Liver (tissue), 3 donors: ENCODE data around the gene STK40.

Source experiments
- FOXA1 ChIP-seq: IDR thresholded peaks from 2 replicates; pipeline ENCODE4 v1.6.1; 2016; ENCODE audit warnings: antibody characterized with exemption
- GABPA ChIP-seq, 2 donors: IDR thresholded peaks in 1 of 2; conservative IDR thresholded peaks in 1 of 2; 2 replicates each; pipeline ENCODE4 v1.6.1; 2016; ENCODE audit warnings: antibody characterized with exemption in 2 of 2, mild to moderate bottlenecking in 1 of 2, moderate library complexity in 1 of 2
- NR2F2 ChIP-seq: IDR thresholded peaks from 2 replicates; pipeline ENCODE4 v1.6.1; 2016; ENCODE audit warnings: antibody characterized with exemption
- SP1 ChIP-seq: IDR thresholded peaks from 2 replicates; pipeline ENCODE4 v1.6.1; 2018; ENCODE audit warnings: antibody characterized with exemption, mild to moderate bottlenecking
- TF ChIP-seq, protein P1 (sequence below): fragments of 150-350 bp; IDR thresholded peaks from 2 replicates; pipeline ENCODE4 v1.5.1; 2017; ENCODE audit warnings: improper control_type of control experiment, low read depth, low read length; ENCODE audit not compliant: missing input control
- donor health status: healthy.
- donor health status: healthy.

GRCh38 chr1:36383240-36383639, 2.5 kb downstream of the STK40 start:
- TF ChIP-seq, protein P1, sequence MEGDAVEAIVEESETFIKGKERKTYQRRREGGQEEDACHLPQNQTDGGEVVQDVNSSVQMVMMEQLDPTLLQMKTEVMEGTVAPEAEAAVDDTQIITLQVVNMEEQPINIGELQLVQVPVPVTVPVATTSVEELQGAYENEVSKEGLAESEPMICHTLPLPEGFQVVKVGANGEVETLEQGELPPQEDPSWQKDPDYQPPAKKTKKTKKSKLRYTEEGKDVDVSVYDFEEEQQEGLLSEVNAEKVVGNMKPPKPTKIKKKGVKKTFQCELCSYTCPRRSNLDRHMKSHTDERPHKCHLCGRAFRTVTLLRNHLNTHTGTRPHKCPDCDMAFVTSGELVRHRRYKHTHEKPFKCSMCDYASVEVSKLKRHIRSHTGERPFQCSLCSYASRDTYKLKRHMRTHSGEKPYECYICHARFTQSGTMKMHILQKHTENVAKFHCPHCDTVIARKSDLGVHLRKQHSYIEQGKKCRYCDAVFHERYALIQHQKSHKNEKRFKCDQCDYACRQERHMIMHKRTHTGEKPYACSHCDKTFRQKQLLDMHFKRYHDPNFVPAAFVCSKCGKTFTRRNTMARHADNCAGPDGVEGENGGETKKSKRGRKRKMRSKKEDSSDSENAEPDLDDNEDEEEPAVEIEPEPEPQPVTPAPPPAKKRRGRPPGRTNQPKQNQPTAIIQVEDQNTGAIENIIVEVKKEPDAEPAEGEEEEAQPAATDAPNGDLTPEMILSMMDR = no peak
- no peak for TF ChIP-seq SP1
- TF ChIP-seq FOXA1 = no peak
- no peak for TF ChIP-seq NR2F2
- no peak for TF ChIP-seq GABPA (IDR thresholded peaks at IDR 0.05 in 1 of 2, conservative IDR thresholded peaks at IDR 0.05 in 1 of 2)
